GM21786 (cell line): ENCODE data around the gene RPL6.
"Not testable (repeated sequence)": the region's sequence is repeated elsewhere in the genome, so short reads cannot be mapped to it uniquely, and the experiment has no call there.

ENCODE experiments used
- ATAC-seq: cut with Tn5 transposase; IDR thresholded peaks from one replicate; pipeline ENCODE4 v1.9.1; 2021; ENCODE audit not compliant: unreplicated experiment

RPL6 gene

GRCh38 chr12:112419297-112420133 is 10.1 kb upstream of the RPL6 start:
- ATAC-seq: peak; percentile 13

GRCh38 chr12:112418608-112419296 is 9.3 kb upstream of the RPL6 start, which contains the start of gene PTPN11:
Gene PTPN11 (plus strand): TSS chr12:112418947. CDS start chr12:112419112, 165 bp downstream.
- peak; percentile 74 for ATAC-seq

- ATAC-seq: no peak
Observed at GRCh38 chr12:112418273-112418607, 8.8 kb upstream of the RPL6 start.

GRCh38 chr12:112415457-112415856 is 6.1 kb upstream of the RPL6 start:
- ATAC-seq: not testable (repeated sequence)

- ATAC-seq: no peak
Observed at GRCh38 chr12:112413855-112414625, 4.6 kb upstream of the RPL6 start.

- ATAC-seq: no peak
Observed at GRCh38 chr12:112409906-112410244, 470 bp upstream of the RPL6 start.

GRCh38 chr12:112408621-112409020 is 784 bp downstream of the RPL6 start:
- no peak for ATAC-seq

- ATAC-seq: not testable (repeated sequence)
Observed at GRCh38 chr12:112407683-112408082, 1.7 kb downstream of the RPL6 start.

- ATAC-seq: no peak
Observed at GRCh38 chr12:112406519-112407488, 2.6 kb downstream of the RPL6 start.

- ATAC-seq: no peak
Observed at GRCh38 chr12:112401903-112402498, 7.4 kb downstream of the RPL6 start.

GRCh38 chr12:112401054-112401453 is 8.4 kb downstream of the RPL6 start:
- ATAC-seq: no peak

GRCh38 chr12:112393328-112393727 is 16.1 kb downstream of the RPL6 start:
- ATAC-seq: no peak

- ATAC-seq: not testable (repeated sequence)
Observed at GRCh38 chr12:112389922-112390654, 19.3 kb downstream of the RPL6 start.

- ATAC-seq: no peak
Observed at GRCh38 chr12:112389228-112389627, 20.2 kb downstream of the RPL6 start.

- no peak for ATAC-seq
Observed at GRCh38 chr12:112386726-112387125, 22.7 kb downstream of the RPL6 start.

- no peak for ATAC-seq
Observed at GRCh38 chr12:112382866-112383265, 26.5 kb downstream of the RPL6 start.

GRCh38 chr12:112381883-112382796 is 27.3 kb downstream of the RPL6 start, which contains the start of gene HECTD4:
Gene HECTD4 (minus strand): TSS chr12:112382431. CDS start chr12:112382128, 303 bp downstream.
- ATAC-seq: peak; percentile 94

- ATAC-seq: peak; percentile 32
Observed at GRCh38 chr12:112381406-112381882, 28.0 kb downstream of the RPL6 start.
